ENCODE measurements around the gene ADGRG4. TPM values are rescaled to one million over a fixed set of nuclear protein-coding genes. Genes with fewer than 3 reads are reported as not detected.

The ADGRG4 gene
- total and polyA plus RNA-seq, 2 of the 8 experiments (the other 6 are each of a cell fraction or from before 2014, with no cell fraction given), result not detected

GRCh38 chrX:136258951-136259350 lies 41.8 kb upstream of the ADGRG4 start:
- 77% methylated on average over 1 of the region's 1 CpG; no CpG with 5 or more reads in 1 of the 2 experiments for WGBS, 2 experiments (ENCODE audit: extremely low coverage in 1 of 2, insufficient coverage in 1 of 2, insufficient read length in 1 of 2, insufficient replicate concordance in 2 of 2, low coverage in 1 of 2, low lambda C conversion rate in 2 of 2, missing lambda C conversion rate in 1 of 2)
- no peak overlapping the region for H3K18ac ChIP-seq (ENCODE audit: extremely low read depth, low read length)
- H4K5ac ChIP-seq (ENCODE audit: insufficient read length, low read depth, low read length), result no peak overlapping the region
- no peaks in the 10 kb centered on the region for H3K27me3 ChIP-seq (replicated peaks in 1 of 4; ENCODE audit: control insufficient read depth in 3 of 4, extremely low read depth in 1 of 4, insufficient read depth in 3 of 4, low read length in 3 of 4)
- no peak for FAIRE-seq
- no peak overlapping the region for H2BK15ac ChIP-seq (ENCODE audit: low read length)
- no peak for DNase-seq (ENCODE audit: low read depth in 1 of 2, low spot score in 2 of 2)
- H3K56ac ChIP-seq (replicated peaks; ENCODE audit: insufficient read length, low read depth, low read length), result no peak overlapping the region
- no peaks in the 10 kb centered on the region for H3K79me1 ChIP-seq (ENCODE audit: low read depth, low read length)
- H3K4me3 ChIP-seq (ENCODE audit: extremely low read depth in 1 of 4, insufficient read depth in 2 of 4, low read depth in 3 of 4, low read length in 4 of 4), result no peak overlapping the region
- H3K9ac ChIP-seq (replicated peaks in 1 of 4; ENCODE audit: extremely low read depth in 1 of 4, low read depth in 3 of 4, low read length in 3 of 4), result no peak overlapping the region
- H4K91ac ChIP-seq (replicated peaks; ENCODE audit: insufficient read length, low read length), result no peak overlapping the region
- no peaks in the 10 kb centered on the region for H3K36me3 ChIP-seq (ENCODE audit: control insufficient read depth in 2 of 4, insufficient read depth in 4 of 4, low read length in 3 of 4)
- no peaks in the 10 kb centered on the region for H3K9me3 ChIP-seq (ENCODE audit: insufficient read depth in 2 of 2, low read depth in 1 of 2, low read length in 1 of 2)
- ChIA-PET POLR2A (ENCODE audit: partially characterized antibody) (no interaction called here), CTCF (ENCODE audit: partially characterized antibody) (no interaction called here)
- no peaks in the 10 kb centered on the region for H3K23me2 ChIP-seq (ENCODE audit: low read depth, low read length)
- no peak overlapping the region for H3K4ac ChIP-seq (replicated peaks; ENCODE audit: insufficient read length, low read depth, low read length)
- H3K4me2 ChIP-seq (ENCODE audit: insufficient read depth in 1 of 2, low read depth in 2 of 2, low read length in 2 of 2), result no peak overlapping the region
- H4K8ac ChIP-seq (ENCODE audit: extremely low read depth, insufficient read depth, low read length), result no peak overlapping the region
- no peaks in the 10 kb centered on the region for H3K4me1 ChIP-seq (replicated peaks in 1 of 4; ENCODE audit: control insufficient read depth in 3 of 4, insufficient read depth in 4 of 4, low read length in 3 of 4)
- H2BK20ac ChIP-seq (ENCODE audit: low read length), result no peak overlapping the region
- no peak overlapping the region for H2AFZ ChIP-seq (ENCODE audit: low read length)
- no peak overlapping the region for H3K23ac ChIP-seq (ENCODE audit: insufficient read length)
- H3K14ac ChIP-seq (ENCODE audit: insufficient read length), result no peak overlapping the region
- H3K79me2 ChIP-seq (ENCODE audit: control insufficient read depth in 1 of 2, insufficient read depth in 2 of 2, low read length in 2 of 2), result no peaks in the 10 kb centered on the region
- H2BK120ac ChIP-seq (replicated peaks; ENCODE audit: low read depth, low read length), result no peak overlapping the region
- no peak overlapping the region for H2AK5ac ChIP-seq (ENCODE audit: low read depth, low read length)
- H3K27ac ChIP-seq (ENCODE audit: low read depth, low read length), result no peak overlapping the region
- no peak overlapping the region for H2BK5ac ChIP-seq (ENCODE audit: low read depth, low read length)
- H4K20me1 ChIP-seq (replicated peaks in 1 of 2; ENCODE audit: control insufficient read depth in 1 of 2, insufficient read depth in 2 of 2, low read length in 2 of 2), result no peaks in the 10 kb centered on the region
- no peak overlapping the region for H2BK12ac ChIP-seq (ENCODE audit: low read depth, low read length)
- no peak for TF ChIP-seq SP1 (IDR thresholded peaks at IDR 0.05; ENCODE audit: low read depth, low read length)
- no peak for TF ChIP-seq EZH2 (IDR thresholded peaks at IDR 0.05; ENCODE audit: low read depth, low read length, severe bottlenecking)
- TF ChIP-seq BACH1 (IDR thresholded peaks at IDR 0.05; ENCODE audit: low read length), result no peak
- TF ChIP-seq ZNF274 (IDR thresholded peaks at IDR 0.05; ENCODE audit: borderline replicate concordance, extremely low read depth, low read length), result no peak
- no peak for TF ChIP-seq ATF3 (IDR thresholded peaks at IDR 0.05; ENCODE audit: insufficient read depth, low read depth, low read length)
- no peak for TF ChIP-seq SIN3A (conservative IDR thresholded peaks at IDR 0.05 in 1 of 2, IDR thresholded peaks at IDR 0.05 in 1 of 2; ENCODE audit: low read depth in 1 of 2, low read length in 2 of 2)
- TF ChIP-seq, protein P1, sequence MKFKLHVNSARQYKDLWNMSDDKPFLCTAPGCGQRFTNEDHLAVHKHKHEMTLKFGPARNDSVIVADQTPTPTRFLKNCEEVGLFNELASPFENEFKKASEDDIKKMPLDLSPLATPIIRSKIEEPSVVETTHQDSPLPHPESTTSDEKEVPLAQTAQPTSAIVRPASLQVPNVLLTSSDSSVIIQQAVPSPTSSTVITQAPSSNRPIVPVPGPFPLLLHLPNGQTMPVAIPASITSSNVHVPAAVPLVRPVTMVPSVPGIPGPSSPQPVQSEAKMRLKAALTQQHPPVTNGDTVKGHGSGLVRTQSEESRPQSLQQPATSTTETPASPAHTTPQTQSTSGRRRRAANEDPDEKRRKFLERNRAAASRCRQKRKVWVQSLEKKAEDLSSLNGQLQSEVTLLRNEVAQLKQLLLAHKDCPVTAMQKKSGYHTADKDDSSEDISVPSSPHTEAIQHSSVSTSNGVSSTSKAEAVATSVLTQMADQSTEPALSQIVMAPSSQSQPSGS (IDR thresholded peaks at IDR 0.05; ENCODE audit: low read length), result no peak
- no peak for TF ChIP-seq RNF2 (IDR thresholded peaks at IDR 0.05; ENCODE audit: borderline replicate concordance, low read depth, low read length, missing control alignments, poor library complexity, severe bottlenecking)
- no peak for TF ChIP-seq SUZ12 (IDR thresholded peaks at IDR 0.05; ENCODE audit: low read length)
- no peak for TF ChIP-seq TAF1 (IDR thresholded peaks at IDR 0.05; ENCODE audit: low read depth, low read length)
- TF ChIP-seq SIX5 (IDR thresholded peaks at IDR 0.05; ENCODE audit: low read depth, low read length), result no peak
